Measurements from ENCODE around the gene SMIM32.

Gene SMIM32

GRCh38 chr5:136192526-136193321, at the start of gene SMIM32:
Gene SMIM32 (minus strand): TSS chr5:136193162. CDS start chr5:136192524, 638 bp downstream.
- Histone ChIP-seq H3K79me2 (ENCODE audit: control insufficient read depth, low read length) (no peaks in the 10 kb centered on the region), H3K4me2 (ENCODE audit: low read length) (no peak within 1 kb of the TSS), H3K4me1 (ENCODE audit: control insufficient read depth, low read length) (no peaks in the 10 kb centered on the region), H3K36me3 (ENCODE audit: control insufficient read depth, low read length) (peaks cover 9% of the 10 kb centered on the region), H3K4me3 (ENCODE audit: low read length) (no peak within 1 kb of the TSS), H3K27ac (ENCODE audit: low read depth, low read length) (no peak within 1 kb of the TSS), H3K27me3 (ENCODE audit: control insufficient read depth, low read length) (no peaks in the 10 kb centered on the region), H4K20me1 (ENCODE audit: control insufficient read depth, insufficient read depth, low read depth, low read length) (no peaks in the 10 kb centered on the region), H3K9me3 (ENCODE audit: control insufficient read depth, insufficient read depth, low read length) (no peaks in the 10 kb centered on the region), H3F3A (ENCODE audit: control insufficient read depth, insufficient read depth) (peaks cover 4% of the 10 kb centered on the region; the same call in 1 of the 2 replicates), H3K9me2 (replicated peaks; ENCODE audit: control insufficient read depth, low read length) (no peaks in the 10 kb centered on the region)
- no peak for TF ChIP-seq CTCF (IDR thresholded peaks at IDR 0.05; ENCODE audit: low read depth, low read length, poor library complexity, severe bottlenecking)
- no peak for TF ChIP-seq EZH2phosphoT487 (IDR thresholded peaks at IDR 0.05; ENCODE audit: borderline replicate concordance, low read length)

GRCh38 chr5:136242611-136243010, 49.6 kb upstream of the SMIM32 start:
- Histone ChIP-seq H3K36me3 (ENCODE audit: control insufficient read depth, low read length) (no peaks in the 10 kb centered on the region), H3K27me3 (ENCODE audit: control insufficient read depth, low read length) (no peaks in the 10 kb centered on the region), H3F3A (ENCODE audit: control insufficient read depth, insufficient read depth) (no peaks in the 10 kb centered on the region), H3K9me3 (ENCODE audit: control insufficient read depth, insufficient read depth, low read length) (no peaks in the 10 kb centered on the region), H3K79me2 (ENCODE audit: control insufficient read depth, low read length) (no peaks in the 10 kb centered on the region), H3K9me2 (replicated peaks; ENCODE audit: control insufficient read depth, low read length) (no peaks in the 10 kb centered on the region), H3K4me3 (ENCODE audit: low read length) (no peak overlapping the region), H3K27ac (ENCODE audit: low read depth, low read length) (no peak overlapping the region), H3K4me2 (ENCODE audit: low read length) (no peak overlapping the region), H3K4me1 (ENCODE audit: control insufficient read depth, low read length) (no peaks in the 10 kb centered on the region), H4K20me1 (ENCODE audit: control insufficient read depth, insufficient read depth, low read depth, low read length) (no peaks in the 10 kb centered on the region)
- TF ChIP-seq EZH2phosphoT487 (IDR thresholded peaks at IDR 0.05; ENCODE audit: borderline replicate concordance, low read length) (no peak), CTCF (IDR thresholded peaks at IDR 0.05; ENCODE audit: low read depth, low read length, poor library complexity, severe bottlenecking) (no peak)

- TF ChIP-seq EZH2phosphoT487 (IDR thresholded peaks at IDR 0.05; ENCODE audit: borderline replicate concordance, low read length): no peak
- TF ChIP-seq CTCF (IDR thresholded peaks at IDR 0.05; ENCODE audit: low read depth, low read length, poor library complexity, severe bottlenecking): no peak
- Histone ChIP-seq H3K4me2 (ENCODE audit: low read length) (no peak overlapping the region), H3K36me3 (ENCODE audit: control insufficient read depth, low read length) (no peaks in the 10 kb centered on the region), H3K9me2 (replicated peaks; ENCODE audit: control insufficient read depth, low read length) (no peaks in the 10 kb centered on the region), H3K27me3 (ENCODE audit: control insufficient read depth, low read length) (no peaks in the 10 kb centered on the region), H3K4me3 (ENCODE audit: low read length) (no peak overlapping the region), H3K4me1 (ENCODE audit: control insufficient read depth, low read length) (no peaks in the 10 kb centered on the region), H3F3A (ENCODE audit: control insufficient read depth, insufficient read depth) (no peaks in the 10 kb centered on the region), H3K79me2 (ENCODE audit: control insufficient read depth, low read length) (no peaks in the 10 kb centered on the region), H4K20me1 (ENCODE audit: control insufficient read depth, insufficient read depth, low read depth, low read length) (no peaks in the 10 kb centered on the region), H3K9me3 (ENCODE audit: control insufficient read depth, insufficient read depth, low read length) (no peaks in the 10 kb centered on the region), H3K27ac (ENCODE audit: low read depth, low read length) (no peak overlapping the region)
These were observed 49.2 kb upstream of the SMIM32 start for GRCh38 chr5:136242136-136242535.

All from DOHH2 (cell line).